H1 (cell line): ENCODE measurements around the gene UNC50.

Source experiments
- ATF3 ChIP-seq: IDR thresholded peaks from 2 replicates; pipeline ENCODE4 v1.6.1; 2011; ENCODE audit warnings: low read depth, mild to moderate bottlenecking, low read length; ENCODE audit not compliant: insufficient read depth
- EGR1 ChIP-seq: IDR thresholded peaks from 2 replicates; pipeline ENCODE4 v1.6.1; 2011; ENCODE audit warnings: low read depth, low read length, borderline replicate concordance
- EZH2 ChIP-seq: fragments of 200-600 bp; sonication (generic); IDR thresholded peaks from 2 replicates; pipeline ENCODE4 v1.7.1; 2012; ENCODE audit warnings: low read depth, mild to moderate bottlenecking, moderate library complexity, low read length, inconsistent platforms; ENCODE audit not compliant: severe bottlenecking
- POLR2A ChIP-seq, 2 experiments: IDR thresholded peaks; 1 replicate in 1 of 2; 2 replicates in 1 of 2; pipeline ENCODE4 v1.6.1; 2011; ENCODE audit warnings: low read depth in 2 of 2, low read length in 2 of 2, mild to moderate bottlenecking in 2 of 2; ENCODE audit errors: control extremely low read depth in 1 of 2
- POLR2AphosphoS5 ChIP-seq: IDR thresholded peaks from 2 replicates; pipeline ENCODE4 v1.6.1; 2011; ENCODE audit warnings: low read depth, low read length
- RAD21 ChIP-seq, 2 experiments: IDR thresholded peaks in 1 of 2; conservative IDR thresholded peaks in 1 of 2; 2 replicates each; pipeline ENCODE4 v1.6.1; 2011; ENCODE audit warnings: low read depth in 2 of 2, low read length in 2 of 2, improper control_type of control experiment in 1 of 2, inconsistent platforms in 1 of 2, mild to moderate bottlenecking in 1 of 2, moderate library complexity in 1 of 2
- TBP ChIP-seq: IDR thresholded peaks from 2 replicates; pipeline ENCODE4 v1.6.1; 2011; ENCODE audit warnings: low read depth, low read length, improper control_type of control experiment
- TF ChIP-seq, protein P1 (sequence below), 3 experiments: IDR thresholded peaks; 1 replicate in 2 of 3; 2 replicates in 1 of 3; pipeline versions ENCODE4 v1.5.1 to v1.6.1; 2011; ENCODE audit warnings: low read length in 3 of 3, mild to moderate bottlenecking in 3 of 3, inconsistent platforms in 2 of 3, low read depth in 1 of 3, moderate library complexity in 1 of 3; ENCODE audit not compliant: insufficient read depth in 1 of 3; ENCODE audit errors: control extremely low read depth in 1 of 3

DNA sequence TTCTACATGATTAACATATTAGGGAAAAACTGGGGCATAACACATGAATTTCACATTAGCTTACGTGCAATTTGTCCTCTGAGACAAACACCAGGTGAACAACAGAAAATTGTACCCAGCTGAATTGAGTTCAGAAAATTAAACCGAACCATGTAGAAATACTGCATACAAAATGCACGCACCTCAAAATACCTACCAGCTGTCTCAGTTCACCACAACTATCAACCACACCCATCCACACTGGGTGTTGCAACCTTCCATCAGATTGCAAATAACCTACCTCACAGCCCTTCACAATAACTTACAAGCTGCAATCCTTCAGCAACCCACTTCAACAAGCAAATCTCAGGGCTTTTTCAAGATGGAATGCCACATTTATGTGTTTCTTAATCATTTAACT is 55.9 kb downstream of the UNC50 start:
- TF ChIP-seq EZH2 (no peak), RAD21 (IDR thresholded peaks at IDR 0.05 in 1 of 2, conservative IDR thresholded peaks at IDR 0.05 in 1 of 2; ENCODE audit: low read depth in 2 of 2, low read length in 2 of 2) (no peak), POLR2A (IDR thresholded peaks at IDR 0.05; ENCODE audit: control extremely low read depth in 1 of 2, low read depth in 2 of 2, low read length in 2 of 2) (no peak), POLR2AphosphoS5 (no peak), EGR1 (no peak), TBP (no peak), ATF3 (no peak)
- TF ChIP-seq, protein P1, sequence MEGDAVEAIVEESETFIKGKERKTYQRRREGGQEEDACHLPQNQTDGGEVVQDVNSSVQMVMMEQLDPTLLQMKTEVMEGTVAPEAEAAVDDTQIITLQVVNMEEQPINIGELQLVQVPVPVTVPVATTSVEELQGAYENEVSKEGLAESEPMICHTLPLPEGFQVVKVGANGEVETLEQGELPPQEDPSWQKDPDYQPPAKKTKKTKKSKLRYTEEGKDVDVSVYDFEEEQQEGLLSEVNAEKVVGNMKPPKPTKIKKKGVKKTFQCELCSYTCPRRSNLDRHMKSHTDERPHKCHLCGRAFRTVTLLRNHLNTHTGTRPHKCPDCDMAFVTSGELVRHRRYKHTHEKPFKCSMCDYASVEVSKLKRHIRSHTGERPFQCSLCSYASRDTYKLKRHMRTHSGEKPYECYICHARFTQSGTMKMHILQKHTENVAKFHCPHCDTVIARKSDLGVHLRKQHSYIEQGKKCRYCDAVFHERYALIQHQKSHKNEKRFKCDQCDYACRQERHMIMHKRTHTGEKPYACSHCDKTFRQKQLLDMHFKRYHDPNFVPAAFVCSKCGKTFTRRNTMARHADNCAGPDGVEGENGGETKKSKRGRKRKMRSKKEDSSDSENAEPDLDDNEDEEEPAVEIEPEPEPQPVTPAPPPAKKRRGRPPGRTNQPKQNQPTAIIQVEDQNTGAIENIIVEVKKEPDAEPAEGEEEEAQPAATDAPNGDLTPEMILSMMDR (IDR thresholded peaks at IDR 0.05; ENCODE audit: control extremely low read depth in 1 of 3, insufficient read depth in 1 of 3, low read depth in 1 of 3, low read length in 3 of 3) = no peak
